ENCODE data around the gene APEX1.

- TF ChIP-seq CTCF (IDR thresholded peaks at IDR 0.05), result no peak
- no peak for TF ChIP-seq POLR2A (IDR thresholded peaks at IDR 0.05)
Observed at GRCh38 chr14:20441461-20441860, 13.6 kb upstream of the APEX1 start.
